Endothelial cell of umbilical vein (primary cell): ENCODE measurements around the gene PRRC2A. TPM values are rescaled to one million over a fixed set of nuclear protein-coding genes. Genes with fewer than 3 reads are reported as not detected.

Experiments used
- BruUV-seq: library from RNA; stranded (reverse); fragments of 400-500 nt; replicated peaks from 2 replicates; lab custom pipeline; 2021; lab: Mats Ljungman, UMichigan
- CTCF ChIA-PET: fragments of 300-600, 350-600 bp; sonication (Branson Sonifier 250); formaldehyde crosslinking; loops from one replicate; lab custom pipeline; 2021; ENCODE audit warnings: antibody characterized with exemption, inconsistent platforms; lab: Charles Lee
- POLR2A ChIA-PET: fragments of 300-600, 350-600 bp; sonication (Branson Sonifier 250); formaldehyde crosslinking; loops from one replicate; lab custom pipeline; 2021; ENCODE audit warnings: antibody characterized with exemption, inconsistent platforms; lab: Charles Lee
- DNase-seq: peaks from one replicate; pipeline ENCODE4 v3.0.0-alpha.2; 2011; ENCODE audit warnings: low read depth, low spot score
- FAIRE-seq: peaks from 2 replicates; lab custom pipeline; 2011; peaks lifted over from hg19 to GRCh38; lab: Jason Lieb, UNC
- H2AFZ ChIP-seq: 2 replicates; pipeline ENCODE4 v1.6.0; 2012; ENCODE audit warnings: low read depth, low read length, control low read depth, inconsistent platforms
- H3K27ac ChIP-seq: 2 replicates; pipeline ENCODE4 v1.5.1; 2011; ENCODE audit warnings: low read depth, mild to moderate bottlenecking, control low read depth, low read length, moderate library complexity; ENCODE audit not compliant: insufficient read depth
- H3K27me3 ChIP-seq, 2 experiments: 2 replicates each; pipeline versions ENCODE4 v1.6.0 to v1.6.1; 2011; ENCODE audit warnings: low read length in 2 of 2, mixed read lengths in 1 of 2; ENCODE audit not compliant: control insufficient read depth in 2 of 2, insufficient read depth in 2 of 2
- H3K36me3 ChIP-seq, 2 experiments: 2 replicates in 1 of 2; 3 replicates in 1 of 2; pipeline ENCODE4 v1.5.1; 2011; ENCODE audit warnings: low read length in 2 of 2, mild to moderate bottlenecking in 1 of 2, moderate library complexity in 1 of 2; ENCODE audit not compliant: control insufficient read depth in 2 of 2, insufficient read depth in 2 of 2; ENCODE audit errors: extremely low read depth in 1 of 2
- H3K4me1 ChIP-seq: 3 replicates; pipeline ENCODE4 v1.5.1; 2011; ENCODE audit warnings: mild to moderate bottlenecking, low read length; ENCODE audit not compliant: control insufficient read depth, insufficient read depth; ENCODE audit errors: extremely low read depth
- H3K4me2 ChIP-seq: 2 replicates; pipeline ENCODE4 v1.6.1; 2011; ENCODE audit warnings: low read length, control low read depth, mixed read lengths; ENCODE audit not compliant: insufficient read depth
- H3K4me3 ChIP-seq, 3 experiments: fragments of 200-600 bp in 1 of 3; sonication (generic), shearing (Covaris generic) in 1 of 3; replicated peaks in 1 of 3; 2 replicates each; pipeline ENCODE4 v1.5.1; 2011 to 2016; ENCODE audit warnings: control low read depth in 3 of 3, low read length in 3 of 3, mild to moderate bottlenecking in 2 of 3, inconsistent platforms in 1 of 3, low read depth in 1 of 3, moderate library complexity in 1 of 3; ENCODE audit not compliant: insufficient read depth in 1 of 3
- H3K79me2 ChIP-seq: 2 replicates; pipeline ENCODE4 v1.6.0; 2012; ENCODE audit warnings: low read length, inconsistent platforms; ENCODE audit not compliant: control insufficient read depth, insufficient read depth
- H3K9ac ChIP-seq: replicated peaks from 2 replicates; pipeline ENCODE3; 2011; ENCODE audit warnings: low read length, control low read depth; ENCODE audit not compliant: insufficient read depth; ENCODE audit errors: extremely low read depth
- H3K9me1 ChIP-seq: replicated peaks from 3 replicates; pipeline ENCODE4 v1.6.0; 2011; ENCODE audit warnings: mild to moderate bottlenecking, low read length; ENCODE audit not compliant: control insufficient read depth, insufficient read depth; ENCODE audit errors: extremely low read depth
- H3K9me3 ChIP-seq: replicated peaks from 2 replicates; pipeline ENCODE4 v1.5.1; 2012; ENCODE audit warnings: low read length, inconsistent platforms; ENCODE audit not compliant: control insufficient read depth, insufficient read depth
- H4K20me1 ChIP-seq: replicated peaks from 2 replicates; pipeline ENCODE3; 2011; ENCODE audit warnings: mild to moderate bottlenecking, low read length; ENCODE audit not compliant: control insufficient read depth, insufficient read depth; ENCODE audit errors: extremely low read depth
- EZH2 ChIP-seq: IDR thresholded peaks from 2 replicates; pipeline ENCODE4 v1.6.1; 2012; ENCODE audit warnings: borderline replicate concordance, low read depth, mild to moderate bottlenecking, moderate library complexity, low read length, inconsistent platforms; ENCODE audit not compliant: severe bottlenecking
- FOS ChIP-seq: IDR thresholded peaks from 2 replicates; pipeline ENCODE4 v1.6.1; 2011; ENCODE audit warnings: mild to moderate bottlenecking, low read length, moderate library complexity, borderline replicate concordance; ENCODE audit not compliant: insufficient read depth
- GATA2 ChIP-seq: IDR thresholded peaks from 2 replicates; pipeline ENCODE4 v1.7.0; 2011; ENCODE audit warnings: low read depth, mild to moderate bottlenecking, moderate library complexity, mixed read lengths, low read length; ENCODE audit not compliant: insufficient read length, insufficient read depth
- JUN ChIP-seq: IDR thresholded peaks from 2 replicates; pipeline ENCODE4 v1.6.1; 2011; ENCODE audit warnings: borderline replicate concordance, low read depth; ENCODE audit not compliant: insufficient read length, insufficient read depth
- MAX ChIP-seq: IDR thresholded peaks from 2 replicates; pipeline ENCODE4 v1.6.1; 2011; ENCODE audit not compliant: insufficient read depth, insufficient read length
- MYC ChIP-seq: IDR thresholded peaks from one replicate; pipeline ENCODE4 v1.6.1; 2011; ENCODE audit warnings: mild to moderate bottlenecking, low read depth, low read length
- POLR2A ChIP-seq: IDR thresholded peaks from 2 replicates; pipeline ENCODE4 v1.6.1; 2012; ENCODE audit warnings: low read depth, mild to moderate bottlenecking, control low read depth, low read length
- POLR2AphosphoS5 ChIP-seq: IDR thresholded peaks from 2 replicates; pipeline ENCODE4 v1.6.1; 2012; ENCODE audit warnings: low read depth, mild to moderate bottlenecking, control low read depth, low read length, moderate library complexity; ENCODE audit not compliant: insufficient read depth
- dilution Hi-C: fragments of 300-500 bp; cut with MboI; formaldehyde crosslinking; loops from one replicate; pipeline ENCODE4 v1.15.0; 2019; ENCODE audit warnings: low sequenced_read_pairs; ENCODE audit not compliant: extremely low pct_ligation_motif_present
- intact Hi-C: fragments of 100-400 bp; cut with micrococcal nuclease; formaldehyde crosslinking; loops from one replicate; pipeline ENCODE4 v1.10.0; 2022
- microRNA-seq: library from miRNA; unstranded; fragments of <30 nt; microRNA quantifications from one replicate; pipeline ENCODE4 v1.2.0, GENCODE V29; 2021; ENCODE audit warnings: borderline number of aligned reads, borderline replicate concordance
- polyA plus RNA-seq, 4 experiments: library from polyadenylated mRNA; depleted of rRNA in 3 of 4; stranded (reverse) in 3 of 4; unstranded in 1 of 4; fragments of >200 nt; gene quantifications; 2 replicates each; pipeline versions ENCODE4 v1.2.1 to v1.2.3, GENCODE V29; 2011 to 2012; ENCODE audit warnings: missing spikeins in 1 of 4
- small RNA-seq: library from RNA; depleted of rRNA; stranded (forward); fragments of <200 nt; gene quantifications from one replicate; pipeline ENCODE3, GENCODE V24; 2012; ENCODE audit warnings: low replicate concordance, low read depth; ENCODE audit not compliant: insufficient read depth, insufficient read length
- total RNA-seq: library from RNA; stranded (reverse); gene quantifications from 2 replicates; pipeline ENCODE4 v1.2.3, GENCODE V29; 2021
- TF ChIP-seq, protein P1 (sequence below), 2 donors: IDR thresholded peaks; 1 replicate in 1 of 2; 2 replicates in 1 of 2; pipeline ENCODE4 v1.5.1; 2011; ENCODE audit warnings: low read length in 2 of 2, mild to moderate bottlenecking in 2 of 2, moderate library complexity in 2 of 2, control low read depth in 1 of 2, inconsistent platforms in 1 of 2, low read depth in 1 of 2; ENCODE audit not compliant: insufficient read depth in 1 of 2; ENCODE audit errors: extremely low read depth in 1 of 2

PRRC2A gene
- total and polyA plus RNA-seq, 2 donors (not counting 3 experiments of a cell fraction or from before 2014, with no cell fraction given) = 88.4 to 229 TPM

GRCh38 chr6:31687321-31687720 is 66.8 kb downstream of the PRRC2A start:
- H4K20me1 ChIP-seq = no peaks in the 10 kb centered on the region
- TF ChIP-seq POLR2AphosphoS5 (no peak), EZH2 (no peak), MAX (no peak), JUN (no peak), GATA2 (no peak), POLR2A (no peak), FOS (no peak), MYC (no peak)
- TF ChIP-seq, protein P1, sequence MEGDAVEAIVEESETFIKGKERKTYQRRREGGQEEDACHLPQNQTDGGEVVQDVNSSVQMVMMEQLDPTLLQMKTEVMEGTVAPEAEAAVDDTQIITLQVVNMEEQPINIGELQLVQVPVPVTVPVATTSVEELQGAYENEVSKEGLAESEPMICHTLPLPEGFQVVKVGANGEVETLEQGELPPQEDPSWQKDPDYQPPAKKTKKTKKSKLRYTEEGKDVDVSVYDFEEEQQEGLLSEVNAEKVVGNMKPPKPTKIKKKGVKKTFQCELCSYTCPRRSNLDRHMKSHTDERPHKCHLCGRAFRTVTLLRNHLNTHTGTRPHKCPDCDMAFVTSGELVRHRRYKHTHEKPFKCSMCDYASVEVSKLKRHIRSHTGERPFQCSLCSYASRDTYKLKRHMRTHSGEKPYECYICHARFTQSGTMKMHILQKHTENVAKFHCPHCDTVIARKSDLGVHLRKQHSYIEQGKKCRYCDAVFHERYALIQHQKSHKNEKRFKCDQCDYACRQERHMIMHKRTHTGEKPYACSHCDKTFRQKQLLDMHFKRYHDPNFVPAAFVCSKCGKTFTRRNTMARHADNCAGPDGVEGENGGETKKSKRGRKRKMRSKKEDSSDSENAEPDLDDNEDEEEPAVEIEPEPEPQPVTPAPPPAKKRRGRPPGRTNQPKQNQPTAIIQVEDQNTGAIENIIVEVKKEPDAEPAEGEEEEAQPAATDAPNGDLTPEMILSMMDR (IDR thresholded peaks at IDR 0.05; ENCODE audit: extremely low read depth in 1 of 2, insufficient read depth in 1 of 2, low read depth in 1 of 2, low read length in 2 of 2) = no peak
- intact Hi-C loops = no loop called here
- CTCF ChIA-PET = interaction anchor here (1.0 to 2.1 kb wide), 2 partner anchors 14 to 142 kb away, joined by 3 to 5 read pairs; no protein-coding TSS in a partner anchor
- no peaks in the 10 kb centered on the region for H3K79me2 ChIP-seq
- no peak overlapping the region for H2AFZ ChIP-seq
- H3K27me3 ChIP-seq = no peaks in the 10 kb centered on the region
- H3K4me3 ChIP-seq = no peak overlapping the region
- dilution Hi-C loops = no loop called here
- H3K9me1 ChIP-seq = no peaks in the 10 kb centered on the region
- no peak overlapping the region for H3K9ac ChIP-seq
- no peaks in the 10 kb centered on the region for H3K9me3 ChIP-seq
- BruUV-seq = no TSS peak
- H3K4me2 ChIP-seq = no peak overlapping the region
- H3K27ac ChIP-seq = no peak overlapping the region
- DNase-seq = no peak
- H3K4me1 ChIP-seq = peaks cover 10% of the 10 kb centered on the region
- H3K36me3 ChIP-seq = peaks cover 0 to 34% of the 10 kb centered on the region in 2 experiments
- FAIRE-seq = no peak
- POLR2A ChIA-PET = no interaction called here

Small RNA genes lying within 50 kb of the gene (microRNA-seq; reads per million reads assigned to microRNA genes)
- gene MIR6832 = not detected

Small RNA genes lying within 50 kb of the gene (small RNA-seq; reads per million reads assigned to genes)
- gene MIR6832 (not detected), gene RF00019 (not detected), gene SNORA38 (26.7 reads per million, percentile 84 among the genes with 10 or more reads in this experiment), gene UQCRHP1 (not detected)

Other genes with a start within 250 kb of the PRRC2A start
Only the 30 nearest of the 35 such genes appear.
- 25.9 and 36.3 TPM in 2 replicates for gene MICB, start 122.6 kb upstream of the PRRC2A start, total RNA-seq
- gene MICB, start 122.6 kb upstream of the PRRC2A start, polyA plus RNA-seq = 32.8 and 35.7 TPM in 2 replicates
- not detected in 2 replicates for gene MCCD1, start 91.8 kb upstream of the PRRC2A start, total RNA-seq
- not detected in 2 replicates for gene MCCD1, start 91.8 kb upstream of the PRRC2A start, polyA plus RNA-seq
- gene DDX39B, start 78.7 kb upstream of the PRRC2A start, total RNA-seq = 453 and 481 TPM in 2 replicates
- gene DDX39B, start 78.7 kb upstream of the PRRC2A start, polyA plus RNA-seq = 722 and 766 TPM in 2 replicates
- 0.84 and 1.4 TPM in 2 replicates for gene ATP6V1G2, start 74.1 kb upstream of the PRRC2A start, total RNA-seq
- gene ATP6V1G2, start 74.1 kb upstream of the PRRC2A start, polyA plus RNA-seq = 0.64 and 0.70 TPM in 2 replicates
- gene NFKBIL1, start 73.1 kb upstream of the PRRC2A start, total RNA-seq = 14.6 and 15.5 TPM in 2 replicates
- gene NFKBIL1, start 73.1 kb upstream of the PRRC2A start, polyA plus RNA-seq = 9.9 and 14.2 TPM in 2 replicates
- gene LTA, start 48.4 kb upstream of the PRRC2A start, total RNA-seq = 0.46 TPM in 1 of 2 replicates, not detected in the other
- 0.08 TPM in 1 of 2 replicates, not detected in the other for gene LTA, start 48.4 kb upstream of the PRRC2A start, polyA plus RNA-seq
- not detected in 2 replicates for gene TNF, start 45.1 kb upstream of the PRRC2A start, total RNA-seq
- gene TNF, start 45.1 kb upstream of the PRRC2A start, polyA plus RNA-seq = not detected in 2 replicates
- 1.2 and 1.3 TPM in 2 replicates for gene LTB, start 38.3 kb upstream of the PRRC2A start, total RNA-seq
- 1.8 and 2.1 TPM in 2 replicates for gene LTB, start 38.3 kb upstream of the PRRC2A start, polyA plus RNA-seq
- 1.00 and 2.0 TPM in 2 replicates for gene LST1, start 34.4 kb upstream of the PRRC2A start, total RNA-seq
- gene LST1, start 34.4 kb upstream of the PRRC2A start, polyA plus RNA-seq = 1.1 and 1.8 TPM in 2 replicates
- gene NCR3, start 27.7 kb upstream of the PRRC2A start, total RNA-seq = not detected in 2 replicates
- gene NCR3, start 27.7 kb upstream of the PRRC2A start, polyA plus RNA-seq = not detected in 2 replicates
- gene AIF1, start 5.5 kb upstream of the PRRC2A start, total RNA-seq = not detected in 2 replicates
- gene AIF1, start 5.5 kb upstream of the PRRC2A start, polyA plus RNA-seq = not detected in 2 replicates
- gene BAG6, start 31.9 kb downstream of the PRRC2A start, total RNA-seq = 314 and 322 TPM in 2 replicates
- 190 and 234 TPM in 2 replicates for gene BAG6, start 31.9 kb downstream of the PRRC2A start, polyA plus RNA-seq
- 0.97 TPM in 1 of 2 replicates, not detected in the other for gene APOM, start 35.2 kb downstream of the PRRC2A start, total RNA-seq
- 2.5 and 2.6 TPM in 2 replicates for gene APOM, start 35.2 kb downstream of the PRRC2A start, polyA plus RNA-seq
- gene C6orf47, start 40.1 kb downstream of the PRRC2A start, total RNA-seq = 12.8 and 15.0 TPM in 2 replicates
- 5.6 and 5.8 TPM in 2 replicates for gene C6orf47, start 40.1 kb downstream of the PRRC2A start, polyA plus RNA-seq
- gene GPANK1, start 44.3 kb downstream of the PRRC2A start, total RNA-seq = 11.7 and 12.6 TPM in 2 replicates
- gene GPANK1, start 44.3 kb downstream of the PRRC2A start, polyA plus RNA-seq = 13.3 and 17.5 TPM in 2 replicates
- gene CSNK2B, start 45.4 kb downstream of the PRRC2A start, total RNA-seq = 206 and 214 TPM in 2 replicates
- gene CSNK2B, start 45.4 kb downstream of the PRRC2A start, polyA plus RNA-seq = 159 and 160 TPM in 2 replicates
- 23.9 and 25.0 TPM in 2 replicates for gene LY6G5B, start 49.3 kb downstream of the PRRC2A start, total RNA-seq
- gene LY6G5B, start 49.3 kb downstream of the PRRC2A start, polyA plus RNA-seq = 13.7 and 15.4 TPM in 2 replicates
- gene LY6G5C, start 60.4 kb downstream of the PRRC2A start, total RNA-seq = 5.2 and 8.2 TPM in 2 replicates
- 11.4 and 11.8 TPM in 2 replicates for gene LY6G5C, start 60.4 kb downstream of the PRRC2A start, polyA plus RNA-seq
- 41.3 and 48.9 TPM in 2 replicates for gene ABHD16A, start 82.6 kb downstream of the PRRC2A start, total RNA-seq
- 60.1 and 60.3 TPM in 2 replicates for gene ABHD16A, start 82.6 kb downstream of the PRRC2A start, polyA plus RNA-seq
- gene LY6G6F, start 86.2 kb downstream of the PRRC2A start, total RNA-seq = not detected in 2 replicates
- not detected in 2 replicates for gene LY6G6F, start 86.2 kb downstream of the PRRC2A start, polyA plus RNA-seq
- gene LY6G6D, start 94.6 kb downstream of the PRRC2A start, total RNA-seq = not detected in 2 replicates
- gene LY6G6D, start 94.6 kb downstream of the PRRC2A start, polyA plus RNA-seq = not detected in 2 replicates
- gene LY6G6C, start 101.0 kb downstream of the PRRC2A start, total RNA-seq = 0.35 TPM in 1 of 2 replicates, not detected in the other
- 0.33 and 0.41 TPM in 2 replicates for gene LY6G6C, start 101.0 kb downstream of the PRRC2A start, polyA plus RNA-seq
- not detected in 2 replicates for gene MPIG6B, start 102.7 kb downstream of the PRRC2A start, total RNA-seq
- not detected in 2 replicates for gene MPIG6B, start 102.7 kb downstream of the PRRC2A start, polyA plus RNA-seq
- 109 and 116 TPM in 2 replicates for gene DDAH2, start 108.6 kb downstream of the PRRC2A start, total RNA-seq
- gene DDAH2, start 108.6 kb downstream of the PRRC2A start, polyA plus RNA-seq = 168 and 176 TPM in 2 replicates
- gene CLIC1, start 115.8 kb downstream of the PRRC2A start, total RNA-seq = 535 and 543 TPM in 2 replicates
- 569 and 578 TPM in 2 replicates for gene CLIC1, start 115.8 kb downstream of the PRRC2A start, polyA plus RNA-seq
- gene MSH5, start 119.3 kb downstream of the PRRC2A start, total RNA-seq = 43.2 and 43.8 TPM in 2 replicates
- 24.5 and 27.1 TPM in 2 replicates for gene MSH5, start 119.3 kb downstream of the PRRC2A start, polyA plus RNA-seq
- gene SAPCD1, start 141.9 kb downstream of the PRRC2A start, total RNA-seq = 9.4 and 11.7 TPM in 2 replicates
- 1.6 and 3.0 TPM in 2 replicates for gene SAPCD1, start 141.9 kb downstream of the PRRC2A start, polyA plus RNA-seq
- gene VWA7, start 156.6 kb downstream of the PRRC2A start, total RNA-seq = 0.25 and 0.51 TPM in 2 replicates
- gene VWA7, start 156.6 kb downstream of the PRRC2A start, polyA plus RNA-seq = 0.11 and 0.21 TPM in 2 replicates
- gene VARS1, start 175.0 kb downstream of the PRRC2A start, total RNA-seq = 121 and 125 TPM in 2 replicates
- 36.5 and 37.4 TPM in 2 replicates for gene VARS1, start 175.0 kb downstream of the PRRC2A start, polyA plus RNA-seq
- 78.1 and 78.6 TPM in 2 replicates for gene LSM2, start 186.3 kb downstream of the PRRC2A start, total RNA-seq
- 86.0 and 95.5 TPM in 2 replicates for gene LSM2, start 186.3 kb downstream of the PRRC2A start, polyA plus RNA-seq